ENCODE data around the gene CEND1. TPM values are rescaled to one million over a fixed set of nuclear protein-coding genes. Genes with fewer than 3 reads are reported as not detected.

The CEND1 gene
- total RNA-seq, 1 donor from 2014 or later = 1.4 TPM

GRCh38 chr11:827146-827896 lies 37.4 kb upstream of the CEND1 start:
- no peak for DNase-seq (ENCODE audit: low spot score)

GRCh38 chr11:826836-827145 lies 36.9 kb upstream of the CEND1 start:
- DNase-seq (ENCODE audit: low spot score) = no peak

GRCh38 chr11:826227-826621 lies 36.3 kb upstream of the CEND1 start:
- DNase-seq (ENCODE audit: low spot score) = no peak

GRCh38 chr11:825366-826226 lies 35.7 kb upstream of the CEND1 start:
- DNase-seq (ENCODE audit: low spot score) = no peak

GRCh38 chr11:824942-825341 lies 35.1 kb upstream of the CEND1 start:
- no peak for DNase-seq (ENCODE audit: low spot score)

- DNase-seq (ENCODE audit: low spot score) = no peak
Observed at GRCh38 chr11:824292-824880, 34.5 kb upstream of the CEND1 start.

GRCh38 chr11:823441-824291 lies 33.8 kb upstream of the CEND1 start:
- DNase-seq (ENCODE audit: low spot score) = no peak

- no peak for DNase-seq (ENCODE audit: low spot score)
Observed at GRCh38 chr11:821512-822371, 31.9 kb upstream of the CEND1 start.

GRCh38 chr11:820655-821511 lies 31.0 kb upstream of the CEND1 start:
- no peak for DNase-seq (ENCODE audit: low spot score)

- peak; percentile 63 for DNase-seq (ENCODE audit: low spot score)
Observed at GRCh38 chr11:819943-820649, 30.2 kb upstream of the CEND1 start.

GRCh38 chr11:819129-819931 lies 29.4 kb upstream of the CEND1 start:
- peak; percentile 92 for DNase-seq (ENCODE audit: low spot score)

GRCh38 chr11:818396-819128 lies 28.7 kb upstream of the CEND1 start, which contains the start of gene PNPLA2:
Gene PNPLA2, plus strand, starts transcription at chr11:818914. Its CDS starts 805 bp downstream, at chr11:819719.
- no peak for DNase-seq (ENCODE audit: low spot score)

GRCh38 chr11:816433-816779 lies 26.5 kb upstream of the CEND1 start:
- no peak for DNase-seq (ENCODE audit: low spot score)

- no peak for DNase-seq (ENCODE audit: low spot score)
Observed at GRCh38 chr11:815675-816432, 26.0 kb upstream of the CEND1 start.

GRCh38 chr11:813456-814096 lies 23.7 kb upstream of the CEND1 start:
- DNase-seq (ENCODE audit: low spot score) = no peak

GRCh38 chr11:813072-813455 lies 23.2 kb upstream of the CEND1 start:
- no peak for DNase-seq (ENCODE audit: low spot score)

Data from umbilical cord (tissue), 2 donors.